Erythroblast (primary cell): ENCODE results near the gene FBN3.

Experiments used
- GATA1 ChIP-seq: IDR thresholded peaks from 2 replicates; pipeline ENCODE4 v1.6.1; 2011; ENCODE audit warnings: low read depth, mild to moderate bottlenecking, control low read depth, low read length, moderate library complexity
- POLR2A ChIP-seq: IDR thresholded peaks from 2 replicates; pipeline ENCODE4 v1.6.1; 2011; ENCODE audit warnings: mild to moderate bottlenecking, low read length

- TF ChIP-seq POLR2A (no peak), GATA1 (no peak)
Observed at GRCh38 chr19:8150998-8151766, 1.8 kb upstream of the FBN3 start.
